GM12878 (cell line): ENCODE measurements around the gene CDCA7. TPM values are rescaled to one million over a fixed set of nuclear protein-coding genes. Genes with fewer than 3 reads are reported as not detected.

Source experiments
- ATAC-seq: fragments of 200-7000 bp; cut with Tn5 transposase; 3 replicates; pipeline ENCODE4 v1.9.1; 2020; ENCODE audit warnings: mild to moderate bottlenecking, moderate library complexity
- BruUV-seq: library from RNA; stranded (reverse); fragments of 400-500 nt; replicated peaks from 2 replicates; lab custom pipeline; 2021; lab: Mats Ljungman, UMichigan
- CTCF ChIA-PET: fragments of 300-600 bp; sonication (Branson Sonifier 250); formaldehyde crosslinking; extraction: SDS; loops from one replicate; lab custom pipeline; 2021; ENCODE audit warnings: inconsistent platforms; lab: Yijun Ruan, JAX
- POLR2A ChIA-PET: fragments of 350-600 bp; formaldehyde crosslinking; extraction: SDS; loops from one replicate; lab custom pipeline; 2021; ENCODE audit warnings: inconsistent platforms; lab: Charles Lee
- RAD21 ChIA-PET: fragments of 300-600 bp; sonication (Branson Sonifier 250); formaldehyde crosslinking; loops from one replicate; lab custom pipeline; 2023; ENCODE audit warnings: antibody characterized with exemption; ENCODE audit not compliant: unreplicated experiment; lab: Charles Lee
- SMC1A ChIA-PET: fragments of 300-600 bp; sonication (Branson Sonifier 250); formaldehyde crosslinking; loops from one replicate; lab custom pipeline; 2023; ENCODE audit not compliant: unreplicated experiment, uncharacterized antibody; lab: Charles Lee
- DNase-seq: peaks from one replicate; pipeline ENCODE4 v3.0.0-alpha.2; 2011; ENCODE audit warnings: low read depth, low spot score
- FAIRE-seq: peaks from 3 replicates; lab custom pipeline; 2011; peaks lifted over from hg19 to GRCh38; lab: Jason Lieb, UNC
- H2AFZ ChIP-seq: 2 replicates; pipeline ENCODE4 v1.6.0; 2011; ENCODE audit warnings: low read depth, low read length, control low read depth; ENCODE audit not compliant: control insufficient read depth
- H3K27ac ChIP-seq: 2 replicates; pipeline ENCODE4 v1.5.1; 2011; ENCODE audit warnings: control low read depth; ENCODE audit not compliant: control insufficient read depth, insufficient read depth
- H3K27me3 ChIP-seq, 2 experiments: replicated peaks in 1 of 2; 2 replicates each; pipeline versions ENCODE4 v1.6.0 to v1.6.1; 2011; ENCODE audit warnings: low read length in 1 of 2; ENCODE audit not compliant: control insufficient read depth in 2 of 2, insufficient read depth in 2 of 2
- H3K36me3 ChIP-seq, 2 experiments: 2 replicates each; pipeline ENCODE4 v1.5.1; 2011; ENCODE audit warnings: low read length in 1 of 2; ENCODE audit not compliant: control insufficient read depth in 2 of 2, insufficient read depth in 2 of 2
- H3K4me1 ChIP-seq: 2 replicates; pipeline ENCODE4 v1.6.1; 2011; ENCODE audit warnings: mild to moderate bottlenecking, low read length, moderate library complexity, mixed read lengths; ENCODE audit not compliant: control insufficient read depth, insufficient read depth
- H3K4me2 ChIP-seq: 2 replicates; pipeline ENCODE4 v1.6.0; 2011; ENCODE audit warnings: control low read depth; ENCODE audit not compliant: control insufficient read depth, insufficient read depth
- H3K4me3 ChIP-seq: fragments of 200-600 bp; sonication (generic); 2 replicates; pipeline ENCODE4 v1.5.1; 2016
- H3K79me2 ChIP-seq: 2 replicates; pipeline ENCODE4 v1.6.0; 2011; ENCODE audit warnings: low read length; ENCODE audit not compliant: control insufficient read depth, insufficient read depth
- H3K9ac ChIP-seq: 2 replicates; pipeline ENCODE4 v1.8.0; 2011; ENCODE audit warnings: low read length, control low read depth, mixed read lengths; ENCODE audit not compliant: control insufficient read depth, insufficient read depth
- H3K9me3 ChIP-seq: replicated peaks from 3 replicates; pipeline ENCODE4 v1.5.1; 2011; ENCODE audit warnings: mild to moderate bottlenecking, low read length; ENCODE audit not compliant: control insufficient read depth, insufficient read depth
- H4K20me1 ChIP-seq: 2 replicates; pipeline ENCODE4 v1.6.0; 2011; ENCODE audit not compliant: control insufficient read depth, insufficient read depth
- JUNB ChIP-seq: IDR thresholded peaks from 2 replicates; pipeline ENCODE4 v1.6.1; 2016; ENCODE audit warnings: antibody characterized with exemption, mild to moderate bottlenecking
- KLF5 ChIP-seq: fragments of 450-650 bp; IDR thresholded peaks from 2 replicates; pipeline ENCODE4 v1.6.1; 2014; ENCODE audit warnings: mild to moderate bottlenecking; ENCODE audit not compliant: partially characterized antibody
- NBN ChIP-seq: fragments of 450-650 bp; IDR thresholded peaks from 2 replicates; pipeline ENCODE4 v1.6.1; 2016
- PAX5 ChIP-seq: IDR thresholded peaks from 2 replicates; pipeline ENCODE4 v1.6.1; 2011; ENCODE audit warnings: low read depth, low read length, borderline replicate concordance
- POLR2AphosphoS5 ChIP-seq: IDR thresholded peaks from 2 replicates; pipeline ENCODE4 v1.6.1; 2011; ENCODE audit warnings: mild to moderate bottlenecking, low read length, inconsistent platforms
- RELA ChIP-seq: fragments of 450-650 bp; IDR thresholded peaks from 2 replicates; pipeline ENCODE4 v1.8.0; 2014; ENCODE audit warnings: borderline replicate concordance; ENCODE audit not compliant: partially characterized antibody
- ZNF207 ChIP-seq: fragments of 450-650 bp; IDR thresholded peaks from 2 replicates; pipeline ENCODE4 v1.6.1; 2014; ENCODE audit warnings: antibody characterized with exemption, mild to moderate bottlenecking, borderline replicate concordance
- ZNF24 ChIP-seq: fragments of 450-650 bp; IDR thresholded peaks from 2 replicates; pipeline ENCODE4 v1.6.1; 2017; ENCODE audit warnings: antibody characterized with exemption, mild to moderate bottlenecking
- ZSCAN29 ChIP-seq: fragments of 450-650 bp; IDR thresholded peaks from 2 replicates; pipeline ENCODE4 v1.6.1; 2017; ENCODE audit warnings: mild to moderate bottlenecking, moderate library complexity
- WGBS: methylation state at CpG from one replicate; pipeline ENCODE4 v1.1.6; 2016; ENCODE audit warnings: low lambda C conversion rate; ENCODE audit not compliant: insufficient replicate concordance, insufficient coverage; ENCODE audit errors: missing lambda C conversion rate; 5-methylcytosine and 5-hydroxymethylcytosine counted together
- in situ Hi-C: fragments of 300-500 bp; cut with MboI; formaldehyde crosslinking; loops from 9 replicates; pipeline ENCODE4 v1.14.3; 2018; ENCODE audit warnings: mixed read lengths
- intact Hi-C: fragments of 100-400 bp; cut with micrococcal nuclease; formaldehyde crosslinking; loops from one replicate; pipeline ENCODE4 v1.14.2; 2022; ENCODE audit not compliant: unreplicated experiment
- polyA plus RNA-seq, 11 experiments: library from polyadenylated mRNA; depleted of rRNA in 4 of 11; unstranded in 6 of 11; stranded (reverse) in 5 of 11; fragments of >200 nt; fragmentation: Nextera tagmentation in 4 of 11; fragmentation: Illumina TruSeq in 1 of 11; extraction: Ambion mirVana in 4 of 11; extraction: Trizol in 1 of 11; gene quantifications; 1 replicate in 1 of 11; 2 replicates in 10 of 11; pipeline versions ENCODE4 v1.2.1 to v1.2.3, GENCODE V29; 2011 to 2016; ENCODE audit warnings: inconsistent platforms in 2 of 11, missing spikeins in 2 of 11, low read depth in 1 of 11
- total RNA-seq, 4 experiments: library from RNA; depleted of rRNA in 3 of 4; stranded (reverse); fragments of >200 nt in 3 of 4; fragmentation: Illumina TruSeq in 1 of 4; extraction: Trizol in 1 of 4; gene quantifications; 2 replicates each; pipeline versions ENCODE4 v1.2.1 to v1.2.3, GENCODE V29; 2013 to 2021
- TF ChIP-seq, protein P1 (sequence below): IDR thresholded peaks from 2 replicates; pipeline ENCODE4 v1.6.1; 2011; ENCODE audit warnings: low read depth, mild to moderate bottlenecking, low read length, moderate library complexity, borderline replicate concordance; ENCODE audit errors: extremely low read depth
- TF ChIP-seq, protein P2 (sequence below): fragments of 450-650 bp; IDR thresholded peaks from 2 replicates; pipeline ENCODE4 v1.6.1; 2018; ENCODE audit warnings: mild to moderate bottlenecking, low read depth, moderate library complexity; ENCODE audit not compliant: partially characterized antibody

CDCA7 gene
- total and polyA plus RNA-seq, 10 of the 15 experiments (the other 5 are each of a cell fraction or from before 2014, with no cell fraction given): 23.5 to 71.3 (median 40.8) TPM

DNA sequence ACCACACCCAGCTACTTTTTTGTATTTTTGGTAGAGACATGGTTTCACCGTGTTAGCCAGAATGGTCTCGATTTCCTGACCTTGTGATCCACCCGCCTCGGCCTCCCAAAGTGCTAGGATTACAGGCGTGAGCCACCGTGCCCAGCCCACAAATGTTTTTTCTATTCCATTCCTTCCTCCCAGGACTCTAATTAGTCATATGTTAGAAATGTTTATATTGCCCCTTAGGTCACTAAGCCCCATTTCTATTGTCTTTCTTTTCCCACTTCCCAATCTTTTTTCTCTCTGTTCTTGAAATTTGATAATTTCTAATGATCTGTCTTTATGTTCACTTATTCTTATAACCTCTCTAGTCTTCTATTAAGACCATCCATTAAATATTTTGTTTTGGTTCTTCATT is 31.3 kb upstream of the CDCA7 start:
- POLR2A ChIA-PET: no interaction called here
- Histone ChIP-seq H3K27me3 (no peaks in the 10 kb centered on the region), H3K9ac (no peak overlapping the region), H3K4me1 (no peaks in the 10 kb centered on the region), H3K9me3 (no peaks in the 10 kb centered on the region; the same call in 1 of the 3 replicates), H2AFZ (no peak overlapping the region), H4K20me1 (no peaks in the 10 kb centered on the region)
- no peak for ATAC-seq
- WGBS: 84% methylated on average over 6 of the region's 6 CpGs
- SMC1A ChIA-PET: no interaction called here
- no peak for DNase-seq
- TF ChIP-seq, protein P1, sequence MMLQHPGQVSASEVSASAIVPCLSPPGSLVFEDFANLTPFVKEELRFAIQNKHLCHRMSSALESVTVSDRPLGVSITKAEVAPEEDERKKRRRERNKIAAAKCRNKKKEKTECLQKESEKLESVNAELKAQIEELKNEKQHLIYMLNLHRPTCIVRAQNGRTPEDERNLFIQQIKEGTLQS: no peak
- TF ChIP-seq KLF5: no peak
- TF ChIP-seq ZNF24: no peak
- TF ChIP-seq JUNB: no peak
- TF ChIP-seq, protein P2, sequence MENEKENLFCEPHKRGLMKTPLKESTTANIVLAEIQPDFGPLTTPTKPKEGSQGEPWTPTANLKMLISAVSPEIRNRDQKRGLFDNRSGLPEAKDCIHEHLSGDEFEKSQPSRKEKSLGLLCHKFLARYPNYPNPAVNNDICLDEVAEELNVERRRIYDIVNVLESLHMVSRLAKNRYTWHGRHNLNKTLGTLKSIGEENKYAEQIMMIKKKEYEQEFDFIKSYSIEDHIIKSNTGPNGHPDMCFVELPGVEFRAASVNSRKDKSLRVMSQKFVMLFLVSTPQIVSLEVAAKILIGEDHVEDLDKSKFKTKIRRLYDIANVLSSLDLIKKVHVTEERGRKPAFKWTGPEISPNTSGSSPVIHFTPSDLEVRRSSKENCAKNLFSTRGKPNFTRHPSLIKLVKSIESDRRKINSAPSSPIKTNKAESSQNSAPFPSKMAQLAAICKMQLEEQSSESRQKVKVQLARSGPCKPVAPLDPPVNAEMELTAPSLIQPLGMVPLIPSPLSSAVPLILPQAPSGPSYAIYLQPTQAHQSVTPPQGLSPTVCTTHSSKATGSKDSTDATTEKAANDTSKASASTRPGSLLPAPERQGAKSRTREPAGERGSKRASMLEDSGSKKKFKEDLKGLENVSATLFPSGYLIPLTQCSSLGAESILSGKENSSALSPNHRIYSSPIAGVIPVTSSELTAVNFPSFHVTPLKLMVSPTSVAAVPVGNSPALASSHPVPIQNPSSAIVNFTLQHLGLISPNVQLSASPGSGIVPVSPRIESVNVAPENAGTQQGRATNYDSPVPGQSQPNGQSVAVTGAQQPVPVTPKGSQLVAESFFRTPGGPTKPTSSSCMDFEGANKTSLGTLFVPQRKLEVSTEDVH: no peak
- TF ChIP-seq NBN: no peak
- TF ChIP-seq POLR2AphosphoS5: no peak
- TF ChIP-seq PAX5: no peak
- TF ChIP-seq RELA: no peak
- no peak for TF ChIP-seq ZNF207
- TF ChIP-seq ZSCAN29: no peak
- TF ChIP-seq, all 136 proteins: peak for 0
- intact Hi-C loops: no loop called here
- Histone ChIP-seq H3K36me3 (no peaks in the 10 kb centered on the region), H3K4me3 (no peak overlapping the region), H3K79me2 (no peaks in the 10 kb centered on the region), H3K27ac (no peak overlapping the region), H3K4me2 (no peak overlapping the region)
- RAD21 ChIA-PET: no interaction called here
- in situ Hi-C loops: no loop called here
- CTCF ChIA-PET: no interaction called here
- FAIRE-seq: no peak
- BruUV-seq: no TSS peak
